ENCODE data around the gene B3GALT5.

B3GALT5 gene

DNA sequence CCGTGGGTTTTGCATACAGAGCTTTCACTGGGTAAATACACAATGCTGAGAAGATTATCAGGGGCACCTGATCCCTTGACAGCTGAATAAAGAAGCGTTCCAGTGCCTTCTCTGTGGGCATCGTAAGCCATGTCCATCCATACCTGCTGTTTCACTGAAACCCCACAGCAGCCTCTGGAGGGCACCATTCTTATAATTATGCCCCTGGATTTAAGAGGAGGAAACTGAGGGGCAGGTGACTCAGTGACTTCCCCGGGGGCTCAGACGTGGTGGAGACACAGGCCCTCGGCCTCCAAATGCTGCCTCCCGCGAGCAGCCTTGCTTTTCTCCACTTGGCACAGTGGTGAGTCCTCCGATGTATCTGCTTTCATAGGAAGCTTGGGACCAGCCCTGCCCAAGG lies 56.7 kb downstream of the B3GALT5 start:
- Histone ChIP-seq H3K4ac (ENCODE audit: low read depth in 1 of 2, low read length in 2 of 2) (no peak overlapping the region), H2BK5ac (ENCODE audit: low read depth, low read length, poor library complexity, severe bottlenecking) (no peak overlapping the region), H2BK12ac (ENCODE audit: low read length in 2 of 2) (no peak overlapping the region), H2AFZ (ENCODE audit: low read depth, low read length) (no peak overlapping the region), H4K91ac (ENCODE audit: low read length) (no peak overlapping the region), H3K4me1 (ENCODE audit: control insufficient read depth, insufficient read depth, low read depth, low read length) (peaks cover 26% of the 10 kb centered on the region), H2BK15ac (ENCODE audit: low read depth, poor library complexity, severe bottlenecking) (no peak overlapping the region), H2BK120ac (ENCODE audit: low read depth, low read length) (no peak overlapping the region), H3K4me2 (ENCODE audit: low read length, poor library complexity, severe bottlenecking) (no peak overlapping the region), H4K8ac (ENCODE audit: low read length) (no peak overlapping the region), H3K18ac (ENCODE audit: low read depth in 1 of 2, low read length in 2 of 2) (no peak overlapping the region), H3K23ac (ENCODE audit: low read length in 2 of 2) (no peak overlapping the region), H3K79me1 (replicated peaks; ENCODE audit: low read length, poor library complexity, severe bottlenecking) (peaks cover 25% of the 10 kb centered on the region), H2AK5ac (ENCODE audit: low read length, severe bottlenecking) (peak overlapping the region; percentile 50), H3K4me3 (ENCODE audit: insufficient read depth in 1 of 2, low read depth in 1 of 2, low read length in 2 of 2) (no peak overlapping the region), H3K27me3 (ENCODE audit: control insufficient read depth in 1 of 2, insufficient read depth in 1 of 2, low read length in 2 of 2) (peaks cover 0 to 11% of the 10 kb centered on the region in 2 experiments), H3K27ac (ENCODE audit: low read length, poor library complexity, severe bottlenecking) (no peak overlapping the region), H3K14ac (ENCODE audit: low read length in 2 of 2) (no peak overlapping the region), H3K9ac (ENCODE audit: low read length) (no peak overlapping the region), H3K9me3 (ENCODE audit: control insufficient read depth, low read length) (peaks cover 3% of the 10 kb centered on the region), H3K36me3 (ENCODE audit: control insufficient read depth in 1 of 2, insufficient read depth in 2 of 2, low read depth in 1 of 2, low read length in 2 of 2) (peaks cover 0 to 14% of the 10 kb centered on the region in 2 experiments)
- WGBS: 89% methylated on average over 9 of the region's 9 CpGs
- DNase-seq: no peak

DNA sequence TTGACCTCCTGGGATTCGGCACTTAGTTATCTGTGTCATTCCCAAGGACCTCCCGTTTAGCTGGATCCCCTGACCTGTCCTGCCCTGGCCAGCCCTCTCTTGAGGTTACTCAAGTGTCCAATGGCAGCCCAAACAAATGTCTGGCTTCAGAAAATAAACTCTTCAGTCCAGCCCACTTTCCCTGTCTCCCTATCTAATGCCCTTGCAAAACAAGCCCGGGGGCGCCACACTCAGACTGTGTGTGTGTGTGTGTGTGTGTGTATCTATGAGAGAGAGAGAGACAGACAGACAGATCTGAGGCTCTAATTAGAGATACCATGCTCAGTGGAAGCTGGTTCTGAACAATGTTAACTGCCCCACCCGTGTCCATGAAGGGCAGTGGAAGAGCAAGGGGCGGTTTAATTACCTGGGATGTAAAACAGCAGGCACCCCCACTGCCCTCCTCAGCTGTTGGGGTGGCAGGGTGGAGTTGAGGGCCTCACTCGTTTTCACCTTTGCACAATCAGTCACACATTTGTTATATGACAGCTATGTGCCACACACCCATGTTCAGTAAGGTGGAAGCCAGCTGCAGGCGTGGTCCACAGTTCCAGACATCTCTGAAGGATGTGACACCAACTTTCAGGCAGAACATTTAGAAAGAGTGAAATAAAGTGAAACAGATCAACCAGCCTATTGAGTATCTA lies 57.4 kb downstream of the B3GALT5 start:
- WGBS: 81% methylated on average over 8 of the region's 8 CpGs

DNA sequence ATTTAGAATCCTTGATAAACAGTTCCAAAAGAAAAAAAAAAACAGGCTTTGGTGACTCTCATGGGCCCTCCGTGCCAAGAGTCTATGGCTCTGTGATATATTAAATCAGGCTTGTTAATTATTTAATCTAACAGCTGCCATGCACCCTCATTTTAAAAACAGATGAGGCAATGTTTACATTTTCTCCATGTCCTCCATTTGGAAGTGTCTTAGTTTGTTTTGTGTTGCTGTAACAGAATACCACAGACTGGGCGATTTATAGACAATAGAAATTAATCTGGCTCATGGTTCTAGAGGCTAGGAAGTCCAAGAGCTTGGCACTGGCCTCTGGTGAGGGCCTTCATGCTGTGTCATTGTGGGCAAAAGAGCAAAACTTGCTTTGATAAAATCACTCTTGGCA lies 58.0 kb downstream of the B3GALT5 start:
- Histone ChIP-seq H3K4me3 (ENCODE audit: insufficient read depth in 1 of 2, low read depth in 1 of 2, low read length in 2 of 2) (no peak overlapping the region), H3K27ac (ENCODE audit: low read length, poor library complexity, severe bottlenecking) (peak overlapping the region; percentile 33), H2BK12ac (ENCODE audit: low read length in 2 of 2) (no peak overlapping the region), H2BK15ac (ENCODE audit: low read depth, poor library complexity, severe bottlenecking) (no peak overlapping the region), H2AFZ (ENCODE audit: low read depth, low read length) (no peak overlapping the region), H4K8ac (ENCODE audit: low read length) (no peak overlapping the region), H4K91ac (ENCODE audit: low read length) (no peak overlapping the region), H3K9ac (ENCODE audit: low read length) (no peak overlapping the region), H3K23ac (ENCODE audit: low read length in 2 of 2) (no peak overlapping the region), H3K4ac (ENCODE audit: low read depth in 1 of 2, low read length in 2 of 2) (no peak overlapping the region), H3K18ac (ENCODE audit: low read depth in 1 of 2, low read length in 2 of 2) (no peak overlapping the region), H2AK5ac (ENCODE audit: low read length, severe bottlenecking) (no peak overlapping the region), H2BK120ac (ENCODE audit: low read depth, low read length) (no peak overlapping the region), H3K4me2 (ENCODE audit: low read length, poor library complexity, severe bottlenecking) (no peak overlapping the region), H3K27me3 (ENCODE audit: control insufficient read depth in 1 of 2, insufficient read depth in 1 of 2, low read length in 2 of 2) (peaks cover 0 to 3% of the 10 kb centered on the region in 2 experiments), H3K79me1 (replicated peaks; ENCODE audit: low read length, poor library complexity, severe bottlenecking) (peaks cover 23% of the 10 kb centered on the region), H3K14ac (ENCODE audit: low read length in 2 of 2) (no peak overlapping the region), H2BK5ac (ENCODE audit: low read depth, low read length, poor library complexity, severe bottlenecking) (no peak overlapping the region), H3K36me3 (ENCODE audit: control insufficient read depth in 1 of 2, insufficient read depth in 2 of 2, low read depth in 1 of 2, low read length in 2 of 2) (peaks cover 0 to 4% of the 10 kb centered on the region in 2 experiments), H3K9me3 (ENCODE audit: control insufficient read depth, low read length) (no peaks in the 10 kb centered on the region), H3K4me1 (ENCODE audit: control insufficient read depth, insufficient read depth, low read depth, low read length) (peaks cover 31% of the 10 kb centered on the region)
- no peak for DNase-seq
- WGBS: 73% methylated on average over 1 of the region's 2 CpGs

More for the DNA sequence above, 57.4 kb downstream of the B3GALT5 start:
- Histone ChIP-seq H2AFZ (ENCODE audit: low read depth, low read length) (no peak overlapping the region), H2BK15ac (ENCODE audit: low read depth, poor library complexity, severe bottlenecking) (no peak overlapping the region), H3K14ac (ENCODE audit: low read length in 2 of 2) (no peak overlapping the region), H3K4me3 (ENCODE audit: insufficient read depth in 1 of 2, low read depth in 1 of 2, low read length in 2 of 2) (no peak overlapping the region), H2BK120ac (ENCODE audit: low read depth, low read length) (no peak overlapping the region), H3K9ac (ENCODE audit: low read length) (no peak overlapping the region), H3K36me3 (ENCODE audit: control insufficient read depth in 1 of 2, insufficient read depth in 2 of 2, low read depth in 1 of 2, low read length in 2 of 2) (peaks cover 0 to 8% of the 10 kb centered on the region in 2 experiments), H3K4me2 (ENCODE audit: low read length, poor library complexity, severe bottlenecking) (no peak overlapping the region), H3K9me3 (ENCODE audit: control insufficient read depth, low read length) (peaks cover 3% of the 10 kb centered on the region), H3K79me1 (replicated peaks; ENCODE audit: low read length, poor library complexity, severe bottlenecking) (peaks cover 25% of the 10 kb centered on the region), H4K91ac (ENCODE audit: low read length) (no peak overlapping the region), H3K27me3 (ENCODE audit: control insufficient read depth in 1 of 2, insufficient read depth in 1 of 2, low read length in 2 of 2) (peaks cover 0 to 8% of the 10 kb centered on the region in 2 experiments), H2BK5ac (ENCODE audit: low read depth, low read length, poor library complexity, severe bottlenecking) (no peak overlapping the region), H3K27ac (ENCODE audit: low read length, poor library complexity, severe bottlenecking) (peak overlapping the region; percentile 12), H4K8ac (ENCODE audit: low read length) (no peak overlapping the region), H3K18ac (ENCODE audit: low read depth in 1 of 2, low read length in 2 of 2) (no peak overlapping the region), H3K23ac (ENCODE audit: low read length in 2 of 2) (no peak overlapping the region), H3K4ac (ENCODE audit: low read depth in 1 of 2, low read length in 2 of 2) (no peak overlapping the region), H2BK12ac (ENCODE audit: low read length in 2 of 2) (no peak overlapping the region), H3K4me1 (ENCODE audit: control insufficient read depth, insufficient read depth, low read depth, low read length) (peaks cover 28% of the 10 kb centered on the region), H2AK5ac (ENCODE audit: low read length, severe bottlenecking) (peak overlapping the region; percentile 50)
- DNase-seq: no peak

DNA sequence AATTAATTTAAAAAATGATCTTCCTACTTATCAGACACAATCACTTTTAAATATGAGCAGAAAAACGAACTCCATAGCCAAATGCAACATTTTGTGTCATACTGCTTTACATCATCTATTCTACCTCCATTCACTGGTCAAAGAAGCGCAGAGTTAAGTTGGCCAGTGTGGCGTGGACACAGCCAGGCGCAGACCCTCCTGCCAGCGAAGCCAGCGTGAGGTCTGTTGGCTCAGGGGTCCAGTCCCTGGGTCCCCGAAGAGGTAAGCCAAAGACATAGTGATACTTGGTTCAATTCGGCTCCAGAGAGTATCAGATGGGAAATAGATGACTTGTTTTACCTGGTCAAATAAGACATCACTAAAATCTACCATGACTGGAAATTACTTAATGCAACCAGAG lies 59.2 kb downstream of the B3GALT5 start:
- WGBS: 86% methylated on average over 7 of the region's 8 CpGs
- no peak overlapping the region for H4K8ac ChIP-seq (ENCODE audit: low read length)

More for the DNA sequence above, 59.2 kb downstream of the B3GALT5 start:
- H2BK5ac ChIP-seq (ENCODE audit: low read depth, low read length, poor library complexity, severe bottlenecking): no peak overlapping the region
- H3K4me3 ChIP-seq (ENCODE audit: insufficient read depth in 1 of 2, low read depth in 1 of 2, low read length in 2 of 2): no peak overlapping the region
- peaks cover 28% of the 10 kb centered on the region for H3K4me1 ChIP-seq (ENCODE audit: control insufficient read depth, insufficient read depth, low read depth, low read length)
- H3K27me3 ChIP-seq (ENCODE audit: control insufficient read depth in 1 of 2, insufficient read depth in 1 of 2, low read length in 2 of 2): peaks cover 0 to 3% of the 10 kb centered on the region in 2 experiments
- H3K23ac ChIP-seq (ENCODE audit: low read length in 2 of 2): no peak overlapping the region
- H3K36me3 ChIP-seq (ENCODE audit: control insufficient read depth in 1 of 2, insufficient read depth in 2 of 2, low read depth in 1 of 2, low read length in 2 of 2): peaks cover 0 to 4% of the 10 kb centered on the region in 2 experiments
- H3K9me3 ChIP-seq (ENCODE audit: control insufficient read depth, low read length): no peaks in the 10 kb centered on the region
- H3K27ac ChIP-seq (ENCODE audit: low read length, poor library complexity, severe bottlenecking): no peak overlapping the region
- no peak overlapping the region for H4K91ac ChIP-seq (ENCODE audit: low read length)
- no peak overlapping the region for H2AK5ac ChIP-seq (ENCODE audit: low read length, severe bottlenecking)
- no peak overlapping the region for H2BK120ac ChIP-seq (ENCODE audit: low read depth, low read length)
- no peak overlapping the region for H2BK15ac ChIP-seq (ENCODE audit: low read depth, poor library complexity, severe bottlenecking)
- DNase-seq: no peak
- H3K14ac ChIP-seq (ENCODE audit: low read length in 2 of 2): no peak overlapping the region
- no peak overlapping the region for H3K9ac ChIP-seq (ENCODE audit: low read length)
- H2BK12ac ChIP-seq (ENCODE audit: low read length in 2 of 2): no peak overlapping the region
- no peak overlapping the region for H3K4ac ChIP-seq (ENCODE audit: low read depth in 1 of 2, low read length in 2 of 2)
- H2AFZ ChIP-seq (ENCODE audit: low read depth, low read length): no peak overlapping the region
- no peak overlapping the region for H3K4me2 ChIP-seq (ENCODE audit: low read length, poor library complexity, severe bottlenecking)
- H3K18ac ChIP-seq (ENCODE audit: low read depth in 1 of 2, low read length in 2 of 2): no peak overlapping the region
- peaks cover 21% of the 10 kb centered on the region for H3K79me1 ChIP-seq (replicated peaks; ENCODE audit: low read length, poor library complexity, severe bottlenecking)

All from mesenchymal stem cell (in vitro differentiated cells and primary cell).